ENCODE data around the gene RREB1. TPM values are rescaled to one million over a fixed set of nuclear protein-coding genes. Genes with fewer than 3 reads are reported as not detected.

Gene RREB1
- polyA plus RNA-seq, 2 of the 4 experiments (the other 2 are of a cell fraction): 2.2 to 5.0 TPM

GRCh38 chr6:7241160-7241559, 133.4 kb downstream of the RREB1 start:
- ATAC-seq (no peak), FAIRE-seq (no peak)
- peak overlapping the region in 1 of 2 experiments; percentile 19; a peak in 2 of 6 replicates for H3K27ac ChIP-seq

DNA sequence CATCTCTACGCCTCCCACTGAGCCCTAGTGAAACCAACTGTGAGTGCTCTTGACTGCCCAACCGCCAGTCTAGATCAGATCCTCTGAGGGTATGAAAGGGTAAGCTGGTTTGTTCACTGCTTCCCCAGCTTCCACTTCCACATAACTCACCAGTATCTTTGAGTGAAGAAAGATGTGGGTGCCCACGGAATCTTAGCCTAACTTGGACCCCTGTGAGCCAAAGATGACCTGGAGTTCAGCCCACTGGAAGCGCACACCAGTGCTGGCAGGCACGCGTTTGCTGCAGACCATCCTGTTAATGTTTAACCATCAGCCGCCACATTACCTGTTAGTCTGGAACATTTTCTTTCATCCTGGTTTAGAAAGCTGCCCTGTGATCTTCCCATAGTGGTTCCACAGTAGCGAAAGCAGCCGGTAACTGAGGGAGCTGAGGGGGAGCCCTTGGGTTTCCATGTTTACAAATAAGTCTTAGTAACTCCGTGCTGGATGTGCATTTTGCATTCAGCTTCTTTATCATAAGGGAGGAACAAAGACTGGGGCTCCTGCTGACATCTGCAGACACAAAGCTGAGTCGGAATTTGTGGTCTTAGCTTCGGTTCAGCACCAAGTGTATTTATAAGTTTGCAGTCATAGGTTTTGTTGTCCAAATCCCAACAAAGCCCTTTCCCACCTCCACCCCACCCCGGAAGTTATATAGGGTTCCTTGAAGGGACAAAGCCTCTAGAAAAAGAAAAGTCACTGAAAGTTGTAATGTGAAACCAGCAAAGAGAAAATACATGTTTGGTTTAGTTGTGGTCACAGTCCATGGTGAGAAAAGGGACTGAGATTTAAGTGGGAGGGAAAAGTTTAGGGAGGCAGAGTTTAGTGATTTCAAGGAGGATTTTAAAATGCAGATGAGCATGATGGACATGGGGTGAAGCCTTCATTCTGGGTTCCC, 134.2 kb downstream of the RREB1 start:
- peaks cover 28% of the 10 kb centered on the region for H3K4me1 ChIP-seq
- no peaks in the 10 kb centered on the region for H3K9me3 ChIP-seq
- no peak overlapping the region for H3K4me3 ChIP-seq
- no peak for TF ChIP-seq JUN (IDR thresholded peaks at IDR 0.05)
- TF ChIP-seq BHLHE40 (IDR thresholded peaks at IDR 0.05; ENCODE audit: low read depth, low read length): no peak
- no peak for TF ChIP-seq MAFK (IDR thresholded peaks at IDR 0.05; ENCODE audit: partially characterized antibody)
- FAIRE-seq (no peak), ATAC-seq (peak; percentile 23 to 42; a peak in 4 of 6 replicates), DNase-seq (ENCODE audit: low read depth in 1 of 2, low spot score in 1 of 2) (no peak)
- H3K27ac ChIP-seq: peak overlapping the region; percentile 59 to 63; a peak in 5 of 6 replicates
- 31% methylated on average over 9 of the region's 13 CpGs for WGBS (ENCODE audit: missing lambda C conversion rate)
- peak overlapping the region; percentile 66 for H3K4me2 ChIP-seq
- POLR2A ChIA-PET: no interaction called here
- CTCF ChIA-PET: interaction anchor here (0.7 to 4.9 kb wide), 9 partner anchors 10 to 565 kb away, joined by 3 to 43 read pairs (median 5); no protein-coding TSS in a partner anchor

More at GRCh38 chr6:7241160-7241559, 133.4 kb downstream of the RREB1 start:
- ChIA-PET CTCF (interaction anchor here (3.5 to 4.9 kb wide), 2 partner anchors 518 to 564 kb away, joined by 18 to 43 read pairs; no protein-coding TSS in a partner anchor), POLR2A (no interaction called here)
- Histone ChIP-seq H3K4me2 (peak overlapping the region; percentile 66; the same call in 1 of the 3 replicates), H3K4me1 (peaks cover 31% of the 10 kb centered on the region), H3K9me3 (no peaks in the 10 kb centered on the region), H3K4me3 (no peak overlapping the region)
- 90% methylated on average over 10 of the region's 10 CpGs for WGBS (ENCODE audit: missing lambda C conversion rate)
- TF ChIP-seq TP53 (CRISPR knock-in tag; IDR thresholded peaks at IDR 0.05) (no peak), PHF8 (IDR thresholded peaks at IDR 0.05; ENCODE audit: borderline replicate concordance, low read depth) (no peak), TFCP2L1 (CRISPR knock-in tag; IDR thresholded peaks at IDR 0.05) (no peak), KDM1A (IDR thresholded peaks at IDR 0.05; ENCODE audit: low read depth) (no peak)
- no peak for DNase-seq (ENCODE audit: low read depth in 1 of 2, low spot score in 1 of 2)

DNA sequence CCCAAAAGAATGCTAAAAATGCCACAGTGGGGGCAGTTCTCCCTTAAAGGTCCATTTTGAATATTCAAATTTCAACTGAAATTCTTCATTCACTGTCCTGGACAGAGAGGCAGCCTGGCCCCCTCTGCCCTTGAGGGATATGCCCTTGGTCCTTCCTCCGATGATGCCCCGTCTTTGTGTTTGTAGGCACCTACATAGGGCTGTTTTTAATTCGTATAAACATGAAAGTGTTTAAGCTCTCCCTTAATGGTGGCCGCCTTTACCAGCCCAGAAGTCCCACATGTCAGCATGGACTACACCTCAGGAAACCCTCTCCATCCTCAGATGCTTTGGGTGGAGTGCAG, 135.0 kb downstream of the RREB1 start:
- H3K9me3 ChIP-seq: no peaks in the 10 kb centered on the region
- FAIRE-seq: no peak
- DNase-seq (ENCODE audit: low read depth in 1 of 2, low spot score in 1 of 2): no peak
- ChIA-PET CTCF (interaction anchor here (0.6 to 4.9 kb wide), 21 partner anchors 8 to 823 kb away, joined by 3 to 43 read pairs (median 4); no protein-coding TSS in a partner anchor), POLR2A (no interaction called here)
- 84% methylated on average over 4 of the region's 4 CpGs for WGBS (ENCODE audit: missing lambda C conversion rate)
- H3K4me3 ChIP-seq: no peak overlapping the region
- TF ChIP-seq, protein P1, sequence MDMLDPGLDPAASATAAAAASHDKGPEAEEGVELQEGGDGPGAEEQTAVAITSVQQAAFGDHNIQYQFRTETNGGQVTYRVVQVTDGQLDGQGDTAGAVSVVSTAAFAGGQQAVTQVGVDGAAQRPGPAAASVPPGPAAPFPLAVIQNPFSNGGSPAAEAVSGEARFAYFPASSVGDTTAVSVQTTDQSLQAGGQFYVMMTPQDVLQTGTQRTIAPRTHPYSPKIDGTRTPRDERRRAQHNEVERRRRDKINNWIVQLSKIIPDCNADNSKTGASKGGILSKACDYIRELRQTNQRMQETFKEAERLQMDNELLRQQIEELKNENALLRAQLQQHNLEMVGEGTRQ (IDR thresholded peaks at IDR 0.05): no peak
- peaks cover 28% of the 10 kb centered on the region for H3K4me1 ChIP-seq
- peak overlapping the region; percentile 59 to 63; a peak in 4 of 6 replicates for H3K27ac ChIP-seq
- no peak; a peak in 1 of 6 replicates for ATAC-seq
- H3K4me2 ChIP-seq: no peak overlapping the region; the same call in 2 of the 3 replicates

- CTCF ChIA-PET: interaction anchor here (0.6 to 4.9 kb wide), 29 partner anchors 9 to 823 kb away, joined by 3 to 43 read pairs (median 4); no protein-coding TSS in a partner anchor
- Histone ChIP-seq H3K4me3 (no peak overlapping the region), H3K4me1 (peaks cover 28% of the 10 kb centered on the region), H3K27ac (peak overlapping the region; percentile 59 to 63; a peak in 4 of 6 replicates), H3K4me2 (peak overlapping the region; percentile 32; the same call in 2 of the 3 replicates), H3K9me3 (no peaks in the 10 kb centered on the region)
- TF ChIP-seq HOXB13 (CRISPR knock-in tag; IDR thresholded peaks at IDR 0.05; ENCODE audit: low read depth): no peak
- TF ChIP-seq KDM1A (IDR thresholded peaks at IDR 0.05; ENCODE audit: low read depth): no peak
- no peak for TF ChIP-seq CEBPB (IDR thresholded peaks at IDR 0.05)
- TF ChIP-seq SMC3 (IDR thresholded peaks at IDR 0.05): peak; percentile 57
- TF ChIP-seq EHMT2 (IDR thresholded peaks at IDR 0.05; ENCODE audit: low read depth): no peak
- TF ChIP-seq RAD21 (conservative IDR thresholded peaks at IDR 0.05 in 1 of 2, IDR thresholded peaks at IDR 0.05 in 1 of 2): peak; percentile 73 to 77
- TF ChIP-seq CTCF (IDR thresholded peaks at IDR 0.05): peak; percentile 70
- TF ChIP-seq PHF8 (IDR thresholded peaks at IDR 0.05; ENCODE audit: borderline replicate concordance, low read depth): no peak
- DNase-seq (ENCODE audit: low read depth in 1 of 2, low spot score in 1 of 2) (peak; percentile 48 to 54), ATAC-seq (peak; percentile 64 to 74; a peak in 5 of 6 replicates), FAIRE-seq (no peak)
- POLR2A ChIA-PET: interaction anchor here (0.6 kb wide), 1 partner anchor 25 kb away, joined by 4 read pairs; no protein-coding TSS in a partner anchor
- 5% methylated on average over 7 of the region's 7 CpGs for WGBS (ENCODE audit: missing lambda C conversion rate)
These were observed 135.6 kb downstream of the RREB1 start for GRCh38 chr6:7243179-7243981.
